SIG-M5 treated with dmso at 0.1 percent for 504 hours (cell line): Measurements from ENCODE around the gene CSNK2A3.
"Not testable (repeated sequence)": the region's sequence is repeated elsewhere in the genome, so short reads cannot be mapped to it uniquely, and the experiment has no call there.

Experiments used
- DNase-seq: peaks from one replicate; lab custom pipeline; 2025; ENCODE audit not compliant: unreplicated experiment; lab: John Stamatoyannopoulos, UW

The CSNK2A3 gene

DNA sequence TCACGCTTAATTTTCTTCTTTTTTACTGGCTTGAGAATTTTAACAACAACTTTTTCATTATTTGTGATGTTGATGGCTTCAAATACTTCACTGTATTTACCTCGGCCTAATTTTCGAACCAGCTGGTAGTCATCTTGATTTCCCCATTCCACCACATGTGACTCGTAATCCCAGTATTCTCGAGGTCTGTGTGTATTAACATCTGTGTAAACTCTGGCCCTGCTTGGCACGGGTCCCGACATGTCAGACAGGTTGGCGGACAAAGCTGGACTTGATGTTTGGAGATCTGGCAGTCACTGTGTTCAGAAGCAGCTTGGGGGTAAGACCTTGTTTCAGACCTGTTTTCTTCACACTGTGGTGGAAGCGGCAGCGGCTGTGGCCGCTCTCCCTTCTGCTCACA lies at the start of gene CSNK2A3:
TSS of gene CSNK2A3 (minus strand) at position 373 of the 400 bp plus-strand sequence. CDS start at position 242, 131 bp downstream.
- not testable (repeated sequence) for DNase-seq

DNA sequence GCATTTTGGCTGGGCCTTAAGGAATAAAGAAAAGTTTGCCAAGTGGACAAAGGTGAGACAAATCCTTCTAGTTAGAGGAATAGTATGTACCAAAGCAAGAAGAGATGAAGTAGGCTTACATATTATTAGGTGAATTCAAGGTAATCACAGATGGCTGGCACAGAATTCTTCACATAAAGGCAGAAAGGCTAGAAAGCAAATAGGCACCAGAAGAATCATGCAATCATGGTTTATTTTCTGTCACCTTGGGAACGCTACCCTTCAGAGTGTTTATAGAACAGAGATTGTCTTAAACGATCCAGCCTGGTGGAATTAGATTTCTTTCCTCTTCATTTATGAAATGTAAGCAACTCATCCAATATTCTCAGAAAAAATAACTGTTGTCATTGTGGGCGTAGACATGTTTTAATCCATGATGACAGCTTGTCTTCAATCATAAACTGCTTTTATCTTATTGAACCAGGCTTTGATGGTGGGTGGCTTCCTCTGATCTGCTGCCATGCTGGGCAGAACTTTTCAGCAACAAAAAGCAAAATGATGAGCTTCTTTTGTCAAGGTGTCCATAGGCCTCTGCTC lies 49.0 kb upstream of the CSNK2A3 start:
- DNase-seq: no peak

DNA sequence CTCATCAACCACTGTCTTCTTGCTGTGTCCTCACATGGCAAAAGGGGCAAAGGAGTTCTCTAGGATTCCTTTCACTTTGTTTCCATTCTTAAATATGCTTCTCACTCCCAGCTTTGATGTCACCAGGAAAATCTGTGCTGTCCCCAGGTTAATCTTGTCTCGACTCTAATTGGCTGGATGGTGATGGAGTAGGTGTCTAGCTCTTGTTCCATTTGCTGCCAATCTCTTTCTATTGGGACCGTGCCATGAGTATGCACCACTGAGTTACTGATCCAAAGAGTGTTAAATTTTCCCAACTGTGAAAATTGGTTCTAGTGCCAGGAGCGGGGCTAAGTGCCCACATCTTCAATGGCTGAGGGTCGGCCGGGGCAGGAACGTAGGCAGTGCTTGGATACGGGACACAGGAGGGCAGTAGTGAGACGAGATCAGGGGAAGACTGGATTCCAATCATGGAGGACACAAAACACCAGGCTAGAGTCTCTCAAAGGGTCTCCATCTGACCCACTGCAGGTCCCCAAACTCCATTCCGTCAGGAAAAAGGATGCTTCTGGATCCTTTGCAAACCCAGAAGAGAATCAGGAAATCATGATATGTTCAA lies 47.7 kb upstream of the CSNK2A3 start:
- no peak for DNase-seq

GRCh38 chr11:11400121-11400520 lies 47.1 kb upstream of the CSNK2A3 start:
- no peak for DNase-seq

GRCh38 chr11:11397781-11398180 lies 44.7 kb upstream of the CSNK2A3 start:
- DNase-seq: no peak

GRCh38 chr11:11397036-11397415 lies 44.0 kb upstream of the CSNK2A3 start:
- no peak for DNase-seq

DNA sequence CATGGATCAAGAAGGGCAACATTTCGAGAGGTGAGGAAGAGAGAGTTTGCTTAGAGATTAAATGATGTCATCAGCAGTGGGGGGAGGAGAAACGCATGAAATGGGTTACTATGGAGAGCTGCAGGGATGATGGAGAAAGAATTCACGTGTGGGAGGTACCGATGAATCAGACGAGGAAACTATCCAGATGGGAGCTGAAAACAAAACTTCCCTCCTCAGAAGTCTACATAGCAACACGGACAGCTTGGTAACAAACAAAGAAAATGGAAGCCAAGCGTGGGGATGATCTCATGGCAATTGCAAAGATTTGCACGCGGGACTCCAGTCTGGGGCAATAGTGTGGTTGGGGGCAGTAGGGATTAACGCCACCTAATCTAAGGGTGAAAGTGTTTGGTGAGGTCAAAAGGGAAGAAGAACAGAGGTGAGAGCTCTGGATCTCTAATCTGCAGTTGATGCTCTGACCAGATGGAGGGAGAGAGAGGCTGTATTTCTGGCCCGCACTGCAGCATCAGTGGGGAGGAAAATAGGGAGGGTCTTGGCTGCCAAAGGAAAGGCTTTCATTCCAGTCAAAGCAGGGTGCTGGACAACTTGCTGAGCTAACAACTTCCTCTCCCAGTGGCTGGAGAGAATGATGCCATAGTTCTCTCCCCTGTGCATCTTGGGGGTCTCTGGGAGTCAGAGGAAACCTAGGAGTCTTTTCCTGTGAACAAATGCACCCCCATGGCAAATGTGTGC lies 43.4 kb upstream of the CSNK2A3 start:
- DNase-seq: no peak

- DNase-seq: no peak
Observed at GRCh38 chr11:11395126-11395525, 42.1 kb upstream of the CSNK2A3 start.

- no peak for DNase-seq
Observed at GRCh38 chr11:11394241-11394640, 41.2 kb upstream of the CSNK2A3 start.

DNA sequence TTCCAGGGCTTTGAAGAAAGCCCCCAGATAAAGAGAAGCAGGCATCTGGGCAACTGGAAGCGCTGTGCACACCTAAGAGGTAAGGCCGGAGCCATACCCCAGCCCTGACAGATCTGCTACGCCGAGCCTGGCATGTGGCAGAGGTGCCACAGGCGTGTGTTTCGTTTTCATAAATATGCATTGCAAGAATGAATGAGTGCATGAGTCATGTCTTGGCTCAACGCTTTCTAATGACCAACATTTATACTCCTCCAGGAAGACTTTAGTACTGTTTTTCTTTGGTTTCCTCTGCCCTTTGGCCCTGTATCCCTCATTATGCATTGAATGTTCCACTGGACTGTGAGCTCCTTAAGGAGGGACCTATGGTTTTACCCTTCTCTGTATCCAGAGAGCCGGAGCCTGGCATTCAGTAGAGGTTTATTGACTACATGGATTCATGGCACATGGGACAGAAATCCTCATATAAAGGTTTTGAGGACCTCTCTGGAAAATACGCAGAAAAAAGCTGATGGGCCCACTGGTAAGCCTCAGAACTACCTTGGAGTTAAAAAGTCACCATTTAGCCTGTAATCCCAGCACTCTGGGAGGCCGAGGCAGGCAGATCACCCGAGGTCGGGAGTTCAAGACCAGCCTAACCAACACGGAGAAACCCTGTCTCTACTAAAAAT lies 38.9 kb upstream of the CSNK2A3 start:
- DNase-seq: no peak

- no peak for DNase-seq
Observed at GRCh38 chr11:11391169-11391568, 38.1 kb upstream of the CSNK2A3 start.

- DNase-seq: no peak
Observed at GRCh38 chr11:11390068-11390771, 37.2 kb upstream of the CSNK2A3 start.

GRCh38 chr11:11389238-11389637 lies 36.2 kb upstream of the CSNK2A3 start:
- no peak for DNase-seq

GRCh38 chr11:11387622-11388305 lies 34.7 kb upstream of the CSNK2A3 start:
- DNase-seq: no peak

GRCh38 chr11:11387207-11387606 lies 34.2 kb upstream of the CSNK2A3 start:
- no peak for DNase-seq

- DNase-seq: no peak
Observed at GRCh38 chr11:11384829-11385228, 31.8 kb upstream of the CSNK2A3 start.

DNA sequence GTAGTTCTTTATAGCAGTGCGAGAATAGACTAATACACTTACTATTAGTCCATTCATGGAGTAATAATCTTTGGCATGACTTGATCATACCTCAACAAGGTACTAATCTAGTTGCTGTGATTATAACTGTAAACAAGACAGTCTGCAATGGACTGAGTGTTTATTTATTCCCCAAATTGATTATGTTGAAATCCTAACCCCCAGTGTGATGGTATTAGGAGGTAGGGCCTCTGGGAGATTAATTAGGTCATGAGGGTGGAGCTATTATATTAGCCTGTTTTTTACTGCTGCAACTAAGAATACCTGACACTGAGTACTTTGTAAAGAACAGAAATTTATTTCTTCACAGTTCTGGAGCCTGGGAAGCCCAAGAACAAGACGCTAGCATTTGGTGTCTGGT lies 30.9 kb upstream of the CSNK2A3 start:
- no peak for DNase-seq

DNA sequence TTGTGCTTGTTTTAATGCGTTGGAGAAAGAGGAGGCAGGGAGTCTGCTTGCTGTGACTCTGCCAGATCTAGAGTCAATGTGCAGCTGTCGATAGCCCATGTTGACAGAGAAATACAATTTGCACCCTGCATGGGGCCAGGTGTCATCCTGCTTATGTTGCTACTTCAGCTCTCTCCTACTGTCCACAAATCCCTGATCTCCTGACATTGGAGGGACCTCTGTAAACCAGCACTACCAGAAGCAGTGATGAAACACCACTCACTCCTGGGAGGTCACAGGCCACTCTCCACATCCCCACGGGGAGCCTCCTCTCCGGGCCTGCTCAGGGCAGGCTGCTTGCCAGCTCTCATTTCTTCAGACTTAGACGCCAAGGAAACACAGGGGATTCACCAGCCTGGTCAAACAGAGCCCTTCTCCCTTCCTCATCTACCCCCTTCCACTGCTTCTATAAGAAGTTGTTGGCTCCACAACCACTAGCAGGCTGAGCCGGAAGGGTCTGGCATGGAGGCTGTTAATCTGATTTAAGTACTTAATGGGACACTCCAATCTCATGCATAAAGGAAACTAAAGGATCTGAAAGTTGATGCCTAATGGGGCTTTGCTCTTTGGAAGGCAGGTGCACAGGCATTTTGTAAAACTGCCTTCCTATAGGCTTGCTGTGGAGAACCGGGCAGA lies 29.9 kb upstream of the CSNK2A3 start:
- no peak for DNase-seq

DNA sequence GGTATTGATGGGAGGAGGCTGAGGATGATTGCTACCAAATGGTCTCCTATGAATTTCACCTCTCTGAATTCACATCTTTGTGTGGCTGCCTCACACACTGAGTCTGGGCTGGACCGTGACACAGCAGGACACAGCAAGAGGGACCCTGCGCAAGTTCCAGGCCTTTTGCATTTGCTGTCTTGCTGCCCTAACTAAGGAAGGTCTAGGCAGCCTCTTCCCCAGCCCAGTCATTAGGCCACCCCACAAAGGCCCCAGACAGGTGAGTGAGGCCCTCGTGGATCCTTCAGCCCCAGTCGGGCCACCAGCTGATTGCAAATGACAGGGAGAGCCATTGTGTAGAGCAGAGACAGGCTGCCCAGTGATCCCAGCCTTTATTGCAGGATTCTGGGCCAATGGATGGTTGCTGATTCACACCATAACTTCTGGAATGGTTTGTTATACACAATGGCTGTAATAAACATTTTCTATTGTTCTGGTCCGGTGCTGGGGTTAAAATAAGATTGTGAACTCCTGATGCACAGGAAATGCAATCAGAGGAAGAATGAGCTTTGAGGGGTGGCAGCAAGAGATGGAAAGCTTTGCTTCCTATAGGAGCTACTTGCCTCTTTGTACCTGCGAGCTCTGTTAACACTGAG lies 28.5 kb upstream of the CSNK2A3 start:
- no peak for DNase-seq

DNA sequence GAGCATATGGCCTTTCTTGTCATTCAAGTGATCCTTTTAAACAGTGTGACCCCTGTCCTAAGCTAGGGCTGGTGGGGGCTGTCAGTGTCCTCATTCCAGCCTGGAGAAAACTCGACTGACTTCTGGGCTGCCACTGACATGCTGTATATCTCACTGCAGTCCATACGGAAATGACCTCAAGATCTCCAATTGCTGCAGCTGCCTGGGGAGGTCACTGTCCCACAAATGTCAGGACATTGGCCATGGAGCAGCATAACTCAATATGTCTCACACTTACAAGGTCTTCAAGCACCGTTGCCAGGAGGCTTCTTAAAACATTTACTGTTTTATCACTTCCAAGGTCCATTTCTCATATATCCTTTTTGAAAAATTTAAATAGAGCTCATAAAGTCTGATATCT lies 27.8 kb upstream of the CSNK2A3 start:
- DNase-seq: no peak
